Neural crest cell (in vitro differentiated cells): ENCODE results near the gene CEBPA. TPM values are rescaled to one million over a fixed set of nuclear protein-coding genes. Genes with fewer than 3 reads are reported as not detected.

ENCODE experiments used
- DNase-seq: peaks from one replicate; pipeline ENCODE4 v3.0.0; 2021; ENCODE audit warnings: low read depth, mixed read lengths, low spot score
- H3K27ac Mint-ChIP-seq: one replicate; pipeline ENCODE4 v1.8.0; 2021; ENCODE audit warnings: mild to moderate bottlenecking, mixed read lengths; ENCODE audit not compliant: unreplicated experiment
- H3K27me3 Mint-ChIP-seq: 2 replicates; pipeline ENCODE4 v1.8.0; 2021; ENCODE audit warnings: low read depth, mild to moderate bottlenecking, mixed read lengths
- H3K36me3 Mint-ChIP-seq: 2 replicates; pipeline ENCODE4 v1.8.0; 2021; ENCODE audit warnings: low read depth, mild to moderate bottlenecking, mixed read lengths
- H3K4me1 Mint-ChIP-seq: 2 replicates; pipeline ENCODE4 v1.8.0; 2021; ENCODE audit warnings: mixed read lengths
- H3K4me3 Mint-ChIP-seq: one replicate; pipeline ENCODE4 v1.8.0; 2021; ENCODE audit warnings: mild to moderate bottlenecking, mixed read lengths
- H3K9me3 Mint-ChIP-seq: 2 replicates; pipeline ENCODE4 v1.8.0; 2021; ENCODE audit warnings: mixed read lengths
- total RNA-seq: library from RNA; stranded (reverse); gene quantifications from 2 replicates; pipeline ENCODE4 v1.2.1, GENCODE V29; 2021
- TF ChIP-seq, protein P1 (sequence below): fragments of 200-600 bp; sonication (generic); conservative IDR thresholded peaks from 2 replicates; pipeline ENCODE4 v1.5.0; 2021; ENCODE audit warnings: antibody characterized with exemption, mild to moderate bottlenecking

Gene CEBPA
- total RNA-seq, 1 donor from 2014 or later = 1.7 TPM

GRCh38 chr19:33278403-33279269, 23.7 kb downstream of the CEBPA start:
- DNase-seq = no peak
- peak overlapping the region; percentile 75 for H3K27ac Mint-ChIP-seq
- H3K4me1 Mint-ChIP-seq = peaks cover 11% of the 10 kb centered on the region
- H3K4me3 Mint-ChIP-seq = no peak overlapping the region
- no peaks in the 10 kb centered on the region for H3K36me3 Mint-ChIP-seq
- no peaks in the 10 kb centered on the region for H3K9me3 Mint-ChIP-seq
- TF ChIP-seq, protein P1, sequence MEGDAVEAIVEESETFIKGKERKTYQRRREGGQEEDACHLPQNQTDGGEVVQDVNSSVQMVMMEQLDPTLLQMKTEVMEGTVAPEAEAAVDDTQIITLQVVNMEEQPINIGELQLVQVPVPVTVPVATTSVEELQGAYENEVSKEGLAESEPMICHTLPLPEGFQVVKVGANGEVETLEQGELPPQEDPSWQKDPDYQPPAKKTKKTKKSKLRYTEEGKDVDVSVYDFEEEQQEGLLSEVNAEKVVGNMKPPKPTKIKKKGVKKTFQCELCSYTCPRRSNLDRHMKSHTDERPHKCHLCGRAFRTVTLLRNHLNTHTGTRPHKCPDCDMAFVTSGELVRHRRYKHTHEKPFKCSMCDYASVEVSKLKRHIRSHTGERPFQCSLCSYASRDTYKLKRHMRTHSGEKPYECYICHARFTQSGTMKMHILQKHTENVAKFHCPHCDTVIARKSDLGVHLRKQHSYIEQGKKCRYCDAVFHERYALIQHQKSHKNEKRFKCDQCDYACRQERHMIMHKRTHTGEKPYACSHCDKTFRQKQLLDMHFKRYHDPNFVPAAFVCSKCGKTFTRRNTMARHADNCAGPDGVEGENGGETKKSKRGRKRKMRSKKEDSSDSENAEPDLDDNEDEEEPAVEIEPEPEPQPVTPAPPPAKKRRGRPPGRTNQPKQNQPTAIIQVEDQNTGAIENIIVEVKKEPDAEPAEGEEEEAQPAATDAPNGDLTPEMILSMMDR = no peak
- H3K27me3 Mint-ChIP-seq = no peaks in the 10 kb centered on the region

DNA sequence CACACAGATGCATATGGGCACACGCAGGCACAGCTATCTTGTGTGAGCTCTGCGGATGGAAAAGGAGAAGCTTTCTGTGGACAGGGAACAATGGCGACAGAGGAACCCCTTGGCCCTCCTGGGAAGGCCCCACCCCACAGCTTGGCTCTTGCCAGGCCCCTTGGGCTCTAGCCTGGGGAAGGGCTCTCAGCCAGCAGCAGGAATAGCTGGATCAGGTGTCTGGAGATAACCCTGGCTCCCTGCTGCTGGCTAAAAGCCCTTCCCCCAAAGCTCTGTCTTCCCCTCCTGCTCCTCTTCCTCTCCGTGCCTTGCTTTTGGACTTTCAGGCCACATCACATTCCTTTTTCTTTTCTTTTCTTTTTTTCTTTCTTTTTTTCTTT, 24.3 kb downstream of the CEBPA start:
- H3K27me3 Mint-ChIP-seq = no peaks in the 10 kb centered on the region
- H3K27ac Mint-ChIP-seq = peak overlapping the region; percentile 75
- no peaks in the 10 kb centered on the region for H3K36me3 Mint-ChIP-seq
- no peak for DNase-seq
- H3K4me1 Mint-ChIP-seq = peaks cover 14% of the 10 kb centered on the region
- TF ChIP-seq, protein P1 = no peak
- no peaks in the 10 kb centered on the region for H3K9me3 Mint-ChIP-seq
- no peak overlapping the region for H3K4me3 Mint-ChIP-seq

DNA sequence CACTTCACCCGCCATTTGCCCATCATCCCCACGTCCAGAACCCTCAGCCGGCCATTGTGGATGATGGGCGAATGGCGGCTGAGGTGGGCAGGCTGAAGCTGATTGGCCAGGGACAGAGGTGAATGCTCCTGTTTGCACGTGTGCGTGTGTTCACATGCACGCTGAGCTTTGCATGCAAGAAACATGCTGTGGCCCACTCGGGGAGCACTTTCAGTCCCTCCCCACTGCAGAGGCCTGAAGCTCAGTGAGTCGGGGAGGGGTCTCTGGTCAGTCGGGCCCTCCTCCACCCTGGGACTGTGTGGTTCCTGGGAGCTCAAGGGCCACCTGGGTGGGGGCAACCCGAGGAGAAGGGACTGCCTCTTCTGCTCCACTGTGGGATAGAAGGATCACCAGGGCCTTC, 24.9 kb downstream of the CEBPA start:
- Mint-ChIP-seq H3K4me3 (no peak overlapping the region), H3K27me3 (no peaks in the 10 kb centered on the region), H3K27ac (no peak overlapping the region), H3K4me1 (peaks cover 17% of the 10 kb centered on the region), H3K9me3 (no peaks in the 10 kb centered on the region), H3K36me3 (no peaks in the 10 kb centered on the region)
- TF ChIP-seq, protein P1 = no peak
- no peak for DNase-seq

GRCh38 chr19:33275933-33276619, 26.3 kb downstream of the CEBPA start:
- no peaks in the 10 kb centered on the region for H3K9me3 Mint-ChIP-seq
- no peaks in the 10 kb centered on the region for H3K36me3 Mint-ChIP-seq
- TF ChIP-seq, protein P1 = no peak
- H3K27ac Mint-ChIP-seq = no peak overlapping the region
- H3K27me3 Mint-ChIP-seq = no peaks in the 10 kb centered on the region
- peaks cover 17% of the 10 kb centered on the region for H3K4me1 Mint-ChIP-seq
- no peak overlapping the region for H3K4me3 Mint-ChIP-seq
- no peak for DNase-seq

GRCh38 chr19:33275559-33275932, 26.8 kb downstream of the CEBPA start:
- TF ChIP-seq, protein P1 = no peak
- H3K27me3 Mint-ChIP-seq = no peaks in the 10 kb centered on the region
- H3K36me3 Mint-ChIP-seq = no peaks in the 10 kb centered on the region
- no peak overlapping the region for H3K27ac Mint-ChIP-seq
- no peaks in the 10 kb centered on the region for H3K9me3 Mint-ChIP-seq
- H3K4me1 Mint-ChIP-seq = peaks cover 17% of the 10 kb centered on the region
- no peak overlapping the region for H3K4me3 Mint-ChIP-seq
- DNase-seq = no peak
